ENCODE measurements around the gene RGS10.

Gene RGS10

GRCh38 chr10:119518176-119518575 is 24.3 kb downstream of the RGS10 start:
- Histone ChIP-seq H3K4me2 (ENCODE audit: low read depth, low read length, poor library complexity, severe bottlenecking) (no peak overlapping the region), H4K20me1 (ENCODE audit: insufficient read depth, low read length, poor library complexity, severe bottlenecking) (no peaks in the 10 kb centered on the region), H3K4me3 (ENCODE audit: low read length, poor library complexity, severe bottlenecking) (no peak overlapping the region), H3K9me2 (replicated peaks; ENCODE audit: low read depth, low read length) (no peaks in the 10 kb centered on the region), H3F3A (ENCODE audit: low read depth) (no peaks in the 10 kb centered on the region), H3K4me1 (ENCODE audit: insufficient read depth, low read length, poor library complexity, severe bottlenecking) (peaks cover 18% of the 10 kb centered on the region), H2AFZ (ENCODE audit: low read length) (no peak overlapping the region), H3K9me3 (ENCODE audit: insufficient read depth, low read depth, low read length) (no peaks in the 10 kb centered on the region), H3K9ac (ENCODE audit: low read depth, low read length, poor library complexity, severe bottlenecking) (no peak overlapping the region), H3K36me3 (ENCODE audit: insufficient read depth, low read length) (peaks cover 16% of the 10 kb centered on the region; the same call in 1 of the 2 replicates), H3K27me3 (ENCODE audit: insufficient read depth, low read length, poor library complexity, severe bottlenecking) (no peaks in the 10 kb centered on the region), H3K79me2 (ENCODE audit: insufficient read depth, low read length) (no peaks in the 10 kb centered on the region)
- TF ChIP-seq EZH2phosphoT487 (IDR thresholded peaks at IDR 0.05; ENCODE audit: borderline replicate concordance), result no peak
- no peak for TF ChIP-seq CTCF (conservative IDR thresholded peaks at IDR 0.05; ENCODE audit: low read length)

DNA sequence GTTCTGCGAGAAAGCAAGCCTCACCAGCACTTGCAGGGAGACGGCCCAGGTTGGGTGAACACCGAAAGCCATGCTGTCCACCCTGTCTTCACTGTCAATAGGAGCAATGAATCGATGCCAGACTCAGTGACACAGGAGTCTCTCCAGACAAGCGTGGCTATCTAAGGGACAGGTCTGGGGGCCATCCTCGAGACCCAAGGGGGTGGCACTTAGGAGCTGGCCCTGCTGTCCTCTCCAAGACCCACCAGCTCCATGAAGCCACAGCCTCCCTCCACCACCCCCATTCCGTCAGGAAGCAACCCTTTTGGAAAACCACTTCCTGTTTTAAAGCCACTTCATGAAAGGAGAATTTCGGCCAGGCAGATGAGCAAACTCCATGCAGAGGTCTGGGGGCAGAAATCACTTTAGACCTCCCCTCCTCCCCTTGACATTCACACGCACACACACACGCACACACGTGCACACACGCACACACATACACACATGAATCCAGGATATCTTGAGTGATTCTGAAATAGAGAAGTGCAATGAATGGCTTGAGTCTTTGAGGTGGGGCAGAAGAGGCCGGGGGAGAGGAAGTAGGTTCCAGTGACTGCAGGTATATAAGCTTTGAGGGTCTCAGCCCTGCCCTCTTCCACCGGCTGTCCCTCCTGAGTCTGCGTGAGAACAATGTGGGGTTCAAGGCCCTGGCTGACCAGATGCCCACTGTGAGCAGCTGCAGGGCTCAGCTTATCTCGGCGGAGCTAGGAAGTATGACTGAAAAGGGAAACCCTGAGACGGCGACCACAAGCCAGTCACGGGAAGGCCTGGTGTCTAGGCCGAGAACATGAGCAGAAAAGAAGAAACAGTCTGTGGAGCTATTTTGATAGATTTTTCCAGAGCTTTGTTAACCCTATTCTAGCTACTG is 25.0 kb downstream of the RGS10 start:
- Histone ChIP-seq H2AFZ (ENCODE audit: low read length) (no peak overlapping the region), H3K9me2 (replicated peaks; ENCODE audit: low read depth, low read length) (no peaks in the 10 kb centered on the region), H3K4me2 (ENCODE audit: low read depth, low read length, poor library complexity, severe bottlenecking) (peak overlapping the region; percentile 17), H3K36me3 (ENCODE audit: insufficient read depth, low read length) (peaks cover 16% of the 10 kb centered on the region; the same call in 1 of the 2 replicates), H3K4me1 (ENCODE audit: insufficient read depth, low read length, poor library complexity, severe bottlenecking) (peaks cover 18% of the 10 kb centered on the region), H4K20me1 (ENCODE audit: insufficient read depth, low read length, poor library complexity, severe bottlenecking) (no peaks in the 10 kb centered on the region), H3K4me3 (ENCODE audit: low read length, poor library complexity, severe bottlenecking) (no peak overlapping the region), H3K79me2 (ENCODE audit: insufficient read depth, low read length) (no peaks in the 10 kb centered on the region), H3K27me3 (ENCODE audit: insufficient read depth, low read length, poor library complexity, severe bottlenecking) (no peaks in the 10 kb centered on the region), H3K9ac (ENCODE audit: low read depth, low read length, poor library complexity, severe bottlenecking) (peak overlapping the region; percentile 35), H3K9me3 (ENCODE audit: insufficient read depth, low read depth, low read length) (no peaks in the 10 kb centered on the region), H3F3A (ENCODE audit: low read depth) (no peaks in the 10 kb centered on the region)
- TF ChIP-seq EZH2phosphoT487 (IDR thresholded peaks at IDR 0.05; ENCODE audit: borderline replicate concordance) (no peak), CTCF (conservative IDR thresholded peaks at IDR 0.05; ENCODE audit: low read length) (no peak)

GRCh38 chr10:119516381-119517234 is 25.9 kb downstream of the RGS10 start:
- H3K4me2 ChIP-seq (ENCODE audit: low read depth, low read length, poor library complexity, severe bottlenecking), result peak overlapping the region; percentile 17

More at GRCh38 chr10:119516381-119517234, 25.9 kb downstream of the RGS10 start:
- Histone ChIP-seq H3K9ac (ENCODE audit: low read depth, low read length, poor library complexity, severe bottlenecking) (peak overlapping the region; percentile 35), H3F3A (ENCODE audit: low read depth) (no peaks in the 10 kb centered on the region), H2AFZ (ENCODE audit: low read length) (no peak overlapping the region), H3K36me3 (ENCODE audit: insufficient read depth, low read length) (peaks cover 14% of the 10 kb centered on the region; the same call in 1 of the 2 replicates), H3K9me3 (ENCODE audit: insufficient read depth, low read depth, low read length) (no peaks in the 10 kb centered on the region), H3K27me3 (ENCODE audit: insufficient read depth, low read length, poor library complexity, severe bottlenecking) (no peaks in the 10 kb centered on the region), H4K20me1 (ENCODE audit: insufficient read depth, low read length, poor library complexity, severe bottlenecking) (no peaks in the 10 kb centered on the region), H3K79me2 (ENCODE audit: insufficient read depth, low read length) (no peaks in the 10 kb centered on the region), H3K4me3 (ENCODE audit: low read length, poor library complexity, severe bottlenecking) (no peak overlapping the region), H3K4me1 (ENCODE audit: insufficient read depth, low read length, poor library complexity, severe bottlenecking) (peaks cover 18% of the 10 kb centered on the region), H3K9me2 (replicated peaks; ENCODE audit: low read depth, low read length) (no peaks in the 10 kb centered on the region)
- TF ChIP-seq EZH2phosphoT487 (IDR thresholded peaks at IDR 0.05; ENCODE audit: borderline replicate concordance) (no peak), CTCF (conservative IDR thresholded peaks at IDR 0.05; ENCODE audit: low read length) (no peak)
